ENCODE measurements around the gene SUN2. TPM values are rescaled to one million over a fixed set of nuclear protein-coding genes. Genes with fewer than 3 reads are reported as not detected.
A peak's percentile ranks its signal among the peaks of the same experiment; 100 is the strongest.

The SUN2 gene
- polyA plus RNA-seq, 1 donor from 2014 or later, result 172 TPM

GRCh38 chr22:38754751-38755154 lies 1.0 kb downstream of the SUN2 start:
- peak overlapping the region; percentile 27 for H2AFZ ChIP-seq (ENCODE audit: low read depth, low read length)

GRCh38 chr22:38753948-38754750 lies 1.6 kb downstream of the SUN2 start:
- H3K27me3 ChIP-seq (ENCODE audit: insufficient read depth, low read depth, low read length), result no peaks in the 10 kb centered on the region
- peak overlapping the region; percentile 91 for H3K27ac ChIP-seq (ENCODE audit: low read length)
- H3F3A ChIP-seq (ENCODE audit: insufficient read depth, low read length, poor library complexity, severe bottlenecking), result no peaks in the 10 kb centered on the region
- H4K20me1 ChIP-seq (ENCODE audit: insufficient read depth), result no peaks in the 10 kb centered on the region
- H2AFZ ChIP-seq (ENCODE audit: low read depth, low read length), result no peak overlapping the region
- H3K9ac ChIP-seq (ENCODE audit: low read length), result peak overlapping the region; percentile 92
- no peaks in the 10 kb centered on the region for H3K36me3 ChIP-seq (ENCODE audit: insufficient read depth, low read length)
- no peaks in the 10 kb centered on the region for H3K9me2 ChIP-seq (ENCODE audit: insufficient read depth, low read length)
- peak overlapping the region; percentile 95 for H3K4me3 ChIP-seq (ENCODE audit: low read length)
- peaks cover 25% of the 10 kb centered on the region for H3K79me2 ChIP-seq (replicated peaks; ENCODE audit: insufficient read depth, low read length)
- peak overlapping the region; percentile 81 for H3K4me2 ChIP-seq (ENCODE audit: low read length)
- TF ChIP-seq TAF1 (IDR thresholded peaks at IDR 0.05; ENCODE audit: low read depth) (no peak), RAD21 (conservative IDR thresholded peaks at IDR 0.05) (no peak), SMC3 (conservative IDR thresholded peaks at IDR 0.05; ENCODE audit: poor library complexity) (no peak), MXI1 (conservative IDR thresholded peaks at IDR 0.05; ENCODE audit: poor library complexity, severe bottlenecking) (no peak), REST (IDR thresholded peaks at IDR 0.05; ENCODE audit: borderline replicate concordance) (peak; percentile 0), POLR2AphosphoS5 (IDR thresholded peaks at IDR 0.05) (peak; percentile 30), CTCF (IDR thresholded peaks at IDR 0.05; ENCODE audit: poor library complexity, severe bottlenecking) (no peak), EZH2 (IDR thresholded peaks at IDR 0.05; ENCODE audit: borderline replicate concordance, insufficient read depth, low read length, poor library complexity, severe bottlenecking) (no peak)
- no peaks in the 10 kb centered on the region for H3K9me3 ChIP-seq (ENCODE audit: low read length)

More at GRCh38 chr22:38754751-38755154, 1.0 kb downstream of the SUN2 start:
- Histone ChIP-seq H3F3A (ENCODE audit: insufficient read depth, low read length, poor library complexity, severe bottlenecking) (no peaks in the 10 kb centered on the region), H3K4me3 (ENCODE audit: low read length) (peak overlapping the region; percentile 95), H3K9me2 (ENCODE audit: insufficient read depth, low read length) (no peaks in the 10 kb centered on the region), H4K20me1 (ENCODE audit: insufficient read depth) (no peaks in the 10 kb centered on the region), H3K27ac (ENCODE audit: low read length) (peak overlapping the region; percentile 91), H3K9me3 (ENCODE audit: low read length) (no peaks in the 10 kb centered on the region), H3K9ac (ENCODE audit: low read length) (peak overlapping the region; percentile 92), H3K27me3 (ENCODE audit: insufficient read depth, low read depth, low read length) (no peaks in the 10 kb centered on the region), H3K36me3 (ENCODE audit: insufficient read depth, low read length) (no peaks in the 10 kb centered on the region), H3K4me2 (ENCODE audit: low read length) (peak overlapping the region; percentile 81), H3K79me2 (replicated peaks; ENCODE audit: insufficient read depth, low read length) (peaks cover 25% of the 10 kb centered on the region)
- peak; percentile 29 for TF ChIP-seq TAF1 (IDR thresholded peaks at IDR 0.05; ENCODE audit: low read depth)
- no peak for TF ChIP-seq CTCF (IDR thresholded peaks at IDR 0.05; ENCODE audit: poor library complexity, severe bottlenecking)

Data from neural cell (in vitro differentiated cells).